DND-41 (cell line): Measurements from ENCODE around the gene RABAC1.

Source experiments
- ATAC-seq: fragments of 200-7000 bp; cut with Tn5 transposase; 3 replicates; pipeline ENCODE4 v1.9.1; 2021; ENCODE audit warnings: low read depth; ENCODE audit not compliant: insufficient read depth
- DNase-seq: peaks from one replicate; pipeline ENCODE4 v3.0.0-alpha.2; 2020
- H2AFZ ChIP-seq: 2 replicates; pipeline ENCODE4 v1.6.0; 2012; ENCODE audit warnings: low read depth, low read length
- H3K27ac ChIP-seq: 2 replicates; pipeline ENCODE4 v1.5.1; 2012; ENCODE audit warnings: low read length, inconsistent platforms
- H3K27me3 ChIP-seq: fragments of 200-600 bp; sonication (generic); 2 replicates; pipeline ENCODE4 v1.6.0; 2012; ENCODE audit warnings: low read length, mild to moderate bottlenecking, inconsistent platforms; ENCODE audit not compliant: insufficient read depth, poor library complexity
- H3K36me3 ChIP-seq: 2 replicates; pipeline ENCODE4 v1.5.1; 2012; ENCODE audit warnings: low read length, inconsistent platforms; ENCODE audit not compliant: insufficient read depth
- H3K4me1 ChIP-seq: 2 replicates; pipeline ENCODE4 v1.5.1; 2012; ENCODE audit warnings: mild to moderate bottlenecking, low read length; ENCODE audit not compliant: insufficient read depth
- H3K4me2 ChIP-seq: 2 replicates; pipeline ENCODE4 v1.6.0; 2012; ENCODE audit warnings: mild to moderate bottlenecking, moderate library complexity, low read length, inconsistent platforms; ENCODE audit not compliant: insufficient read depth
- H3K4me3 ChIP-seq, 2 experiments: fragments of 200-600 bp in 1 of 2; shearing (Covaris generic) in 1 of 2; 2 replicates each; pipeline ENCODE4 v1.5.1; 2012 to 2016; ENCODE audit warnings: inconsistent platforms in 2 of 2, low read length in 2 of 2, mild to moderate bottlenecking in 2 of 2, low read depth in 1 of 2, moderate library complexity in 1 of 2
- H3K79me2 ChIP-seq: 2 replicates; pipeline ENCODE4 v1.6.0; 2012; ENCODE audit warnings: low read length, inconsistent platforms; ENCODE audit not compliant: insufficient read depth
- H3K9ac ChIP-seq: 2 replicates; pipeline ENCODE4 v1.6.0; 2012; ENCODE audit warnings: low read depth, mild to moderate bottlenecking, inconsistent platforms, low read length, moderate library complexity
- H3K9me3 ChIP-seq: 2 replicates; pipeline ENCODE4 v1.5.1; 2012; ENCODE audit warnings: low read length, moderate library complexity, mild to moderate bottlenecking, inconsistent platforms; ENCODE audit not compliant: insufficient read depth, severe bottlenecking
- H4K20me1 ChIP-seq: 2 replicates; pipeline ENCODE4 v1.6.0; 2012; ENCODE audit warnings: low read length; ENCODE audit not compliant: insufficient read depth
- EZH2 ChIP-seq: IDR thresholded peaks from 3 replicates; pipeline ENCODE4 v1.6.1; 2012; ENCODE audit warnings: borderline replicate concordance, low read depth, mild to moderate bottlenecking, moderate library complexity, low read length, inconsistent platforms; ENCODE audit not compliant: severe bottlenecking
- TF ChIP-seq, protein P1 (sequence below): IDR thresholded peaks from 2 replicates; pipeline ENCODE4 v1.5.1; 2012; ENCODE audit warnings: borderline replicate concordance, low read length, moderate library complexity, mild to moderate bottlenecking; ENCODE audit not compliant: poor library complexity, severe bottlenecking; ENCODE audit errors: extremely low read depth

RABAC1 gene

DNA sequence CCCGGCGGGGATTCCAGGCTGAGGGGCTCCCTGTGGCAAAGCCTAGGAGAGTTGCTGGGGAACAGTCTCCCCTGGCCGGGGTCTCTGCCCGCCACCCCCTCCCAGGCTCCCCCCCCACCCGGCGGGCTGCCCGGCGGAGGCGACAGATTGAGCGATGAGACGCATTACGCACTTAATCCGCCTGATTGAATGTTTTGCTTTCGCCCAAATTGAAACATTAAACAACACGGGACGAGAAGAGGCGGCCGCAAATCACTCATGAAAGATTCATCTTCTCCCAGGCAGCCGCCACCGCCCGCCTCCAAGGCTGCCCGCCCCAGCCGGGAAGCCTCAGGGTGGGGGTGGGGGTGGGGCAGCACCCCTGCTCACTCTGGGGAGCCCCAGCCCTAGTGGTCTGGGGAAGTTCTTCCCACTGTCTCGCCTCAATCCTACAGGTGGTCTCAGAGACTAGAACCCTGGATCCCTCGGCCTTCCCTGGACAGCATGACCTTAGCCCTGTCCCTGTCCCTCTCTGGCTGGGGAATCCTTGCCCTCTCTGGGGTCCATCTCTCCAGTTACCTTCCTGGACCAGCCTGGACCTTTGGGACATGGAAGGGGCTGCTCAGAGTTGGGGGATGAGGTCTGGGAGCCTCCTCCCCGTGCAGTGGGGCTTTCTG, 23.2 kb downstream of the RABAC1 start:
- H3K4me2 ChIP-seq = no peak overlapping the region
- ATAC-seq = no peak
- TF ChIP-seq EZH2 = no peak
- TF ChIP-seq, protein P1, sequence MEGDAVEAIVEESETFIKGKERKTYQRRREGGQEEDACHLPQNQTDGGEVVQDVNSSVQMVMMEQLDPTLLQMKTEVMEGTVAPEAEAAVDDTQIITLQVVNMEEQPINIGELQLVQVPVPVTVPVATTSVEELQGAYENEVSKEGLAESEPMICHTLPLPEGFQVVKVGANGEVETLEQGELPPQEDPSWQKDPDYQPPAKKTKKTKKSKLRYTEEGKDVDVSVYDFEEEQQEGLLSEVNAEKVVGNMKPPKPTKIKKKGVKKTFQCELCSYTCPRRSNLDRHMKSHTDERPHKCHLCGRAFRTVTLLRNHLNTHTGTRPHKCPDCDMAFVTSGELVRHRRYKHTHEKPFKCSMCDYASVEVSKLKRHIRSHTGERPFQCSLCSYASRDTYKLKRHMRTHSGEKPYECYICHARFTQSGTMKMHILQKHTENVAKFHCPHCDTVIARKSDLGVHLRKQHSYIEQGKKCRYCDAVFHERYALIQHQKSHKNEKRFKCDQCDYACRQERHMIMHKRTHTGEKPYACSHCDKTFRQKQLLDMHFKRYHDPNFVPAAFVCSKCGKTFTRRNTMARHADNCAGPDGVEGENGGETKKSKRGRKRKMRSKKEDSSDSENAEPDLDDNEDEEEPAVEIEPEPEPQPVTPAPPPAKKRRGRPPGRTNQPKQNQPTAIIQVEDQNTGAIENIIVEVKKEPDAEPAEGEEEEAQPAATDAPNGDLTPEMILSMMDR = no peak
- H3K36me3 ChIP-seq = no peaks in the 10 kb centered on the region
- H3K4me1 ChIP-seq = peaks cover 17% of the 10 kb centered on the region
- H3K27me3 ChIP-seq = no peaks in the 10 kb centered on the region
- no peaks in the 10 kb centered on the region for H4K20me1 ChIP-seq
- H3K9me3 ChIP-seq = no peaks in the 10 kb centered on the region
- DNase-seq = no peak
- no peak overlapping the region for H2AFZ ChIP-seq
- no peak overlapping the region for H3K4me3 ChIP-seq
- no peaks in the 10 kb centered on the region for H3K79me2 ChIP-seq
- H3K27ac ChIP-seq = no peak overlapping the region
- H3K9ac ChIP-seq = no peak overlapping the region

DNA sequence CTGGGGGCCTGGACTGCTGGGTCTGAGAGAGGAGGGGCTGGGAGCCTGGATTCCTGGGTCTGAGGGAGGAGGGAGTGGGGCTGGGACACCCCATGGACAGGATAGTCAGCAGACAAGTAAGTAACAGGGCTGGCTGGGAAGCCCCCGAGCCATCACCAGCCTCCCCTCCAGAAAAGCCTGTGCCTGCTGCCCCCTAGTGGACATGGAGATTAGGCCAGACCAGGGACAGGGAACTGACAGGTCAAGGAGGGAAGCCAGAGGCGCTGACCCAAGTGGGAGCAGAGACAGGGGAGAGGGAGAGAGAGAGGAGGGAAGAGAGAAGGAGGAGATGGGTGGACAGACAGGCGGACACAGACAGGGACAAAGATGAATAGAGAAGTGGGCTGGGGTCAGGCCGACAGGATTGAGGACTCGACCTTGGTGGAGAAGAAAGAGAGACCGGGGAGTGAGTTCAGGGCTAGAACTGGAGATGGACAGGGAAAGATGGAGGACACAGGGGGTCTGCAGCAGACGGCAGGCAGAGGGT, 24.2 kb downstream of the RABAC1 start:
- no peak overlapping the region for H3K9ac ChIP-seq
- no peak overlapping the region for H3K4me3 ChIP-seq
- no peak overlapping the region; the same call in 1 of the 2 replicates for H2AFZ ChIP-seq
- TF ChIP-seq, protein P1 = peak; percentile 99
- no peak for TF ChIP-seq EZH2
- H3K9me3 ChIP-seq = no peaks in the 10 kb centered on the region
- DNase-seq (peak; percentile 82), ATAC-seq (peak; percentile 87)
- H3K4me2 ChIP-seq = no peak overlapping the region
- H3K4me1 ChIP-seq = peaks cover 22% of the 10 kb centered on the region
- no peaks in the 10 kb centered on the region for H3K27me3 ChIP-seq
- H4K20me1 ChIP-seq = no peaks in the 10 kb centered on the region
- no peaks in the 10 kb centered on the region for H3K79me2 ChIP-seq
- no peak overlapping the region for H3K27ac ChIP-seq
- H3K36me3 ChIP-seq = peaks cover 5% of the 10 kb centered on the region; the same call in 1 of the 2 replicates

DNA sequence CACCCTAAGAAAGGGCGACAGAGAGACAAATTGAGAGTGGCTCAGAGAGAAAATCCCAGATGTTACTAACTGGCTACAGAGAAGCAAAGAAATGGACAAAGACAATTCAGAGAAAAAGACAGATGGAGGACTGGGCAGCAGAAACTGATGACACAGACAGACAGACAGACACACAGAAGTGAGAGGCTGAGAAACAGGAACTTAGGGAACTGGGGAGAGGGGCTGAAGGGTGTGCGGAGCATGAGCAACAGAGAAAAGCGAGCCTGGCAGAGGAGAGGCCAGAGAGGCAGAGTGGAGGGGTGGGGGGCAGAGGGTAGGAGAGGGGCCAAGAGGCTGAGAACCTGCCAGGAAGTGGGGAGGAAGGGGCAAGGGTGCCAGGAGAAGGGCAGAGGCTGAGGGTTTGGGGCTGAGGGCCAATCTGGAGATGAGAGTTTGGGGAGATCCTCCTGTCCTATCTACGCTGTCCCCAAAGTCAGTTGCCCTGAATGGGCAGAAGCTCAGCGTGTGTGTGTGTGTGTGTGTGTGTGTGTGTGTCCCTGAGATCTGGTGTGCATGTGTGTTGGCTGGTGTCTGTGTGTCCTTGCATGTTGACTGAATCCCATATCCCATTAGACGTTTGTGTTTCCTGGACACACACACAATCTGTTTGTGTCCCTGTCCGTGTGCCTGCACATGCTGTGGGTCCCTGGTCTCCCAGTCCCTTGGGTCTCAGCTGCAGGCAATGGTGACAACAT, 25.3 kb downstream of the RABAC1 start:
- H3K9me3 ChIP-seq = no peaks in the 10 kb centered on the region
- no peaks in the 10 kb centered on the region for H3K27me3 ChIP-seq
- ATAC-seq (no peak), DNase-seq (no peak)
- no peak overlapping the region for H2AFZ ChIP-seq
- peaks cover 33% of the 10 kb centered on the region for H3K4me1 ChIP-seq
- no peak overlapping the region for H3K4me2 ChIP-seq
- H3K79me2 ChIP-seq = peaks cover 3% of the 10 kb centered on the region
- H3K27ac ChIP-seq = 0 out of 2 replicates have a peak overlapping the region, but pooled peaks have one; percentile 33
- no peak for TF ChIP-seq EZH2
- TF ChIP-seq, protein P1 = no peak
- no peak overlapping the region for H3K4me3 ChIP-seq
- peaks cover 5% of the 10 kb centered on the region; the same call in 1 of the 2 replicates for H3K36me3 ChIP-seq
- H3K9ac ChIP-seq = no peak overlapping the region
- H4K20me1 ChIP-seq = no peaks in the 10 kb centered on the region
